Epithelial cell of esophagus (primary cell): ENCODE data around the gene SIL1.

Experiments
- DNase-seq: peaks from one replicate; pipeline ENCODE4 v3.0.0; 2010; ENCODE audit warnings: low read depth
- H3K4me3 ChIP-seq: 2 replicates; pipeline ENCODE4 v1.5.1; 2011; ENCODE audit warnings: mild to moderate bottlenecking, low read length, control low read depth
- CTCF ChIP-seq: IDR thresholded peaks from 2 replicates; pipeline ENCODE4 v1.5.1; 2011; ENCODE audit warnings: low read depth, mild to moderate bottlenecking, low read length, control low read depth, inconsistent platforms; ENCODE audit not compliant: insufficient read depth; ENCODE audit errors: missing control alignments

SIL1 gene

GRCh38 chr5:138944527-138945322, 253.4 kb downstream of the SIL1 start:
- no peak overlapping the region for H3K4me3 ChIP-seq
- DNase-seq: no peak
- no peak for TF ChIP-seq CTCF

GRCh38 chr5:138943599-138944173, 254.5 kb downstream of the SIL1 start:
- no peak for DNase-seq
- TF ChIP-seq CTCF: no peak
- H3K4me3 ChIP-seq: no peak overlapping the region

GRCh38 chr5:138942861-138943260, 255.3 kb downstream of the SIL1 start:
- no peak for TF ChIP-seq CTCF
- no peak overlapping the region for H3K4me3 ChIP-seq
- DNase-seq: no peak

GRCh38 chr5:138942066-138942465, 256.1 kb downstream of the SIL1 start:
- no peak overlapping the region for H3K4me3 ChIP-seq
- DNase-seq: no peak
- no peak for TF ChIP-seq CTCF

GRCh38 chr5:138938526-138938925, 259.6 kb downstream of the SIL1 start:
- no peak overlapping the region for H3K4me3 ChIP-seq
- no peak for DNase-seq

GRCh38 chr5:138937392-138938387, 260.5 kb downstream of the SIL1 start:
- TF ChIP-seq CTCF: no peak
- DNase-seq: no peak
- H3K4me3 ChIP-seq: no peak overlapping the region

More at GRCh38 chr5:138938526-138938925, 259.6 kb downstream of the SIL1 start:
- TF ChIP-seq CTCF: no peak
